Measurements from ENCODE around the gene STRA8.

STRA8 gene

GRCh38 chr7:135192914-135193536, 40.6 kb upstream of the STRA8 start:
- Histone ChIP-seq H3K27ac (ENCODE audit: insufficient read depth, low read length, poor library complexity, severe bottlenecking) (no peak overlapping the region), H3K4me1 (ENCODE audit: control insufficient read depth, insufficient read depth, low read length, poor library complexity, severe bottlenecking) (no peaks in the 10 kb centered on the region), H3K9me3 (ENCODE audit: control insufficient read depth, low read length) (no peaks in the 10 kb centered on the region), H3K4me3 (ENCODE audit: insufficient read depth, low read depth, low read length, poor library complexity, severe bottlenecking) (no peak overlapping the region), H3K36me3 (ENCODE audit: control insufficient read depth, insufficient read depth, low read length) (peaks cover 60% of the 10 kb centered on the region), H3K27me3 (replicated peaks; ENCODE audit: control insufficient read depth, insufficient read depth, low read length, poor library complexity, severe bottlenecking) (no peaks in the 10 kb centered on the region)
- DNase-seq = no peak

GRCh38 chr7:135193615-135194081, 40.0 kb upstream of the STRA8 start:
- no peak for DNase-seq
- peaks cover 58% of the 10 kb centered on the region for H3K36me3 ChIP-seq (ENCODE audit: control insufficient read depth, insufficient read depth, low read length)
- H3K27me3 ChIP-seq (replicated peaks; ENCODE audit: control insufficient read depth, insufficient read depth, low read length, poor library complexity, severe bottlenecking) = no peaks in the 10 kb centered on the region
- no peaks in the 10 kb centered on the region for H3K4me1 ChIP-seq (ENCODE audit: control insufficient read depth, insufficient read depth, low read length, poor library complexity, severe bottlenecking)
- no peak overlapping the region for H3K27ac ChIP-seq (ENCODE audit: insufficient read depth, low read length, poor library complexity, severe bottlenecking)
- no peak overlapping the region for H3K4me3 ChIP-seq (ENCODE audit: insufficient read depth, low read depth, low read length, poor library complexity, severe bottlenecking)
- no peaks in the 10 kb centered on the region for H3K9me3 ChIP-seq (ENCODE audit: control insufficient read depth, low read length)

GRCh38 chr7:135194494-135195095, 39.0 kb upstream of the STRA8 start:
- H3K27me3 ChIP-seq (replicated peaks; ENCODE audit: control insufficient read depth, insufficient read depth, low read length, poor library complexity, severe bottlenecking) = no peaks in the 10 kb centered on the region
- H3K36me3 ChIP-seq (ENCODE audit: control insufficient read depth, insufficient read depth, low read length) = peaks cover 54% of the 10 kb centered on the region
- DNase-seq = no peak

GRCh38 chr7:135195156-135195555, 38.5 kb upstream of the STRA8 start:
- Histone ChIP-seq H3K4me3 (ENCODE audit: insufficient read depth, low read depth, low read length, poor library complexity, severe bottlenecking) (no peak overlapping the region), H3K27ac (ENCODE audit: insufficient read depth, low read length, poor library complexity, severe bottlenecking) (no peak overlapping the region), H3K4me1 (ENCODE audit: control insufficient read depth, insufficient read depth, low read length, poor library complexity, severe bottlenecking) (no peaks in the 10 kb centered on the region), H3K36me3 (ENCODE audit: control insufficient read depth, insufficient read depth, low read length) (peaks cover 59% of the 10 kb centered on the region), H3K27me3 (replicated peaks; ENCODE audit: control insufficient read depth, insufficient read depth, low read length, poor library complexity, severe bottlenecking) (no peaks in the 10 kb centered on the region), H3K9me3 (ENCODE audit: control insufficient read depth, low read length) (no peaks in the 10 kb centered on the region)
- no peak for DNase-seq

More at GRCh38 chr7:135194494-135195095, 39.0 kb upstream of the STRA8 start:
- Histone ChIP-seq H3K4me1 (ENCODE audit: control insufficient read depth, insufficient read depth, low read length, poor library complexity, severe bottlenecking) (no peaks in the 10 kb centered on the region), H3K9me3 (ENCODE audit: control insufficient read depth, low read length) (no peaks in the 10 kb centered on the region), H3K27ac (ENCODE audit: insufficient read depth, low read length, poor library complexity, severe bottlenecking) (no peak overlapping the region), H3K4me3 (ENCODE audit: insufficient read depth, low read depth, low read length, poor library complexity, severe bottlenecking) (no peak overlapping the region)

- no peaks in the 10 kb centered on the region for H3K27me3 ChIP-seq (replicated peaks; ENCODE audit: control insufficient read depth, insufficient read depth, low read length, poor library complexity, severe bottlenecking)
- no peaks in the 10 kb centered on the region for H3K4me1 ChIP-seq (ENCODE audit: control insufficient read depth, insufficient read depth, low read length, poor library complexity, severe bottlenecking)
- H3K4me3 ChIP-seq (ENCODE audit: insufficient read depth, low read depth, low read length, poor library complexity, severe bottlenecking) = no peak overlapping the region
- no peaks in the 10 kb centered on the region for H3K9me3 ChIP-seq (ENCODE audit: control insufficient read depth, low read length)
- DNase-seq = no peak
- no peak overlapping the region for H3K27ac ChIP-seq (ENCODE audit: insufficient read depth, low read length, poor library complexity, severe bottlenecking)
- H3K36me3 ChIP-seq (ENCODE audit: control insufficient read depth, insufficient read depth, low read length) = peaks cover 69% of the 10 kb centered on the region
Measured at GRCh38 chr7:135195968-135196629, 37.5 kb upstream of the STRA8 start.

- Histone ChIP-seq H3K9me3 (ENCODE audit: control insufficient read depth, low read length) (no peaks in the 10 kb centered on the region), H3K36me3 (ENCODE audit: control insufficient read depth, insufficient read depth, low read length) (peaks cover 75% of the 10 kb centered on the region), H3K4me3 (ENCODE audit: insufficient read depth, low read depth, low read length, poor library complexity, severe bottlenecking) (no peak overlapping the region), H3K4me1 (ENCODE audit: control insufficient read depth, insufficient read depth, low read length, poor library complexity, severe bottlenecking) (no peaks in the 10 kb centered on the region), H3K27ac (ENCODE audit: insufficient read depth, low read length, poor library complexity, severe bottlenecking) (no peak overlapping the region), H3K27me3 (replicated peaks; ENCODE audit: control insufficient read depth, insufficient read depth, low read length, poor library complexity, severe bottlenecking) (no peaks in the 10 kb centered on the region)
- DNase-seq = no peak
Measured at GRCh38 chr7:135197343-135197742, 36.3 kb upstream of the STRA8 start.

- no peak overlapping the region for H3K27ac ChIP-seq (ENCODE audit: insufficient read depth, low read length, poor library complexity, severe bottlenecking)
- no peak overlapping the region for H3K4me3 ChIP-seq (ENCODE audit: insufficient read depth, low read depth, low read length, poor library complexity, severe bottlenecking)
- H3K9me3 ChIP-seq (ENCODE audit: control insufficient read depth, low read length) = no peaks in the 10 kb centered on the region
- no peak for DNase-seq
- no peaks in the 10 kb centered on the region for H3K4me1 ChIP-seq (ENCODE audit: control insufficient read depth, insufficient read depth, low read length, poor library complexity, severe bottlenecking)
- peaks cover 69% of the 10 kb centered on the region for H3K36me3 ChIP-seq (ENCODE audit: control insufficient read depth, insufficient read depth, low read length)
- H3K27me3 ChIP-seq (replicated peaks; ENCODE audit: control insufficient read depth, insufficient read depth, low read length, poor library complexity, severe bottlenecking) = no peaks in the 10 kb centered on the region
Measured at GRCh38 chr7:135197906-135198655, 35.6 kb upstream of the STRA8 start.

- Histone ChIP-seq H3K27ac (ENCODE audit: insufficient read depth, low read length, poor library complexity, severe bottlenecking) (no peak overlapping the region), H3K27me3 (replicated peaks; ENCODE audit: control insufficient read depth, insufficient read depth, low read length, poor library complexity, severe bottlenecking) (no peaks in the 10 kb centered on the region), H3K36me3 (ENCODE audit: control insufficient read depth, insufficient read depth, low read length) (peaks cover 64% of the 10 kb centered on the region), H3K4me3 (ENCODE audit: insufficient read depth, low read depth, low read length, poor library complexity, severe bottlenecking) (no peak overlapping the region), H3K9me3 (ENCODE audit: control insufficient read depth, low read length) (no peaks in the 10 kb centered on the region), H3K4me1 (ENCODE audit: control insufficient read depth, insufficient read depth, low read length, poor library complexity, severe bottlenecking) (no peaks in the 10 kb centered on the region)
- no peak for DNase-seq
Measured at GRCh38 chr7:135199439-135199838, 34.2 kb upstream of the STRA8 start.

- no peaks in the 10 kb centered on the region for H3K4me1 ChIP-seq (ENCODE audit: control insufficient read depth, insufficient read depth, low read length, poor library complexity, severe bottlenecking)
- no peak for DNase-seq
- peaks cover 64% of the 10 kb centered on the region for H3K36me3 ChIP-seq (ENCODE audit: control insufficient read depth, insufficient read depth, low read length)
Measured at GRCh38 chr7:135200821-135201331, 32.8 kb upstream of the STRA8 start.

More at GRCh38 chr7:135200821-135201331, 32.8 kb upstream of the STRA8 start:
- Histone ChIP-seq H3K27ac (ENCODE audit: insufficient read depth, low read length, poor library complexity, severe bottlenecking) (no peak overlapping the region), H3K4me3 (ENCODE audit: insufficient read depth, low read depth, low read length, poor library complexity, severe bottlenecking) (no peak overlapping the region), H3K9me3 (ENCODE audit: control insufficient read depth, low read length) (no peaks in the 10 kb centered on the region), H3K27me3 (replicated peaks; ENCODE audit: control insufficient read depth, insufficient read depth, low read length, poor library complexity, severe bottlenecking) (no peaks in the 10 kb centered on the region)
